MM.1S (cell line): ENCODE data around the gene CADM2.

Source experiments
- EZH2 ChIP-seq: fragments of 300-600 bp; sonication (generic); optimal IDR thresholded peaks from 2 replicates; pipeline ENCODE3; 2017; ENCODE audit warnings: low read depth, mild to moderate bottlenecking, antibody characterized with exemption, low read length, mixed read lengths
- EZH2phosphoT487 ChIP-seq: fragments of 300-600 bp; sonication (generic); IDR thresholded peaks from 2 replicates; pipeline ENCODE4 v1.6.1; 2018; ENCODE audit warnings: antibody characterized with exemption, low read length
- TF ChIP-seq, protein P1 (sequence below): fragments of 300-600 bp; sonication (generic); IDR thresholded peaks from 2 replicates; pipeline ENCODE4 v1.5.1; 2016; ENCODE audit warnings: antibody characterized with exemption, low read length, mixed read lengths

DNA sequence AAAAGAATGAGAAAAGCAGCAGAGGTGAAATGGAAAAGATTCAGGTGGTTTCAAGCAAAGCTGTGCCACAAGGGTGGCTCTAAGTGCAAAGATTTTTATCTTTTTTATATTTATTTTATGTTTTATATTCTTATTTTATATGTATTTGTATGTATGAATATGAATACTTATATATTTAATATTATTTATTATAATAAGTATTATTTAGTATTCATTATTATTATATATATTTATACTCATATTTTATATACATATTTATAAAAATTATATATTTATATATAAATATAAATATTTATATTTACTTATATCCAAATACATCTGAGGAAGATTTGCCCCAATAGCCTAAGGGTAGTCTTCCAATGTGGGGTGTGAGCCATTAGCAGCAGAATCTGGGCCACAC, 1002.0 kb downstream of the CADM2 start:
- TF ChIP-seq, protein P1, sequence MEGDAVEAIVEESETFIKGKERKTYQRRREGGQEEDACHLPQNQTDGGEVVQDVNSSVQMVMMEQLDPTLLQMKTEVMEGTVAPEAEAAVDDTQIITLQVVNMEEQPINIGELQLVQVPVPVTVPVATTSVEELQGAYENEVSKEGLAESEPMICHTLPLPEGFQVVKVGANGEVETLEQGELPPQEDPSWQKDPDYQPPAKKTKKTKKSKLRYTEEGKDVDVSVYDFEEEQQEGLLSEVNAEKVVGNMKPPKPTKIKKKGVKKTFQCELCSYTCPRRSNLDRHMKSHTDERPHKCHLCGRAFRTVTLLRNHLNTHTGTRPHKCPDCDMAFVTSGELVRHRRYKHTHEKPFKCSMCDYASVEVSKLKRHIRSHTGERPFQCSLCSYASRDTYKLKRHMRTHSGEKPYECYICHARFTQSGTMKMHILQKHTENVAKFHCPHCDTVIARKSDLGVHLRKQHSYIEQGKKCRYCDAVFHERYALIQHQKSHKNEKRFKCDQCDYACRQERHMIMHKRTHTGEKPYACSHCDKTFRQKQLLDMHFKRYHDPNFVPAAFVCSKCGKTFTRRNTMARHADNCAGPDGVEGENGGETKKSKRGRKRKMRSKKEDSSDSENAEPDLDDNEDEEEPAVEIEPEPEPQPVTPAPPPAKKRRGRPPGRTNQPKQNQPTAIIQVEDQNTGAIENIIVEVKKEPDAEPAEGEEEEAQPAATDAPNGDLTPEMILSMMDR, result no peak
- TF ChIP-seq EZH2 (no peak), EZH2phosphoT487 (no peak)
